Esophagus (tissue), 2 donors: ENCODE results near the gene GALNT18. TPM values are rescaled to one million over a fixed set of nuclear protein-coding genes. Genes with fewer than 3 reads are reported as not detected.

Experiments
- H3K27ac ChIP-seq, 2 donors: one replicate each; pipeline ENCODE4 v1.5.1; 2013; ENCODE audit warnings: low read depth in 2 of 2, mild to moderate bottlenecking in 2 of 2, inconsistent platforms in 1 of 2, low read length in 1 of 2, moderate library complexity in 1 of 2
- H3K27me3 ChIP-seq, 2 donors: one replicate each; pipeline ENCODE4 v1.6.1; 2013; ENCODE audit warnings: low read length in 2 of 2, control low read depth in 1 of 2, mild to moderate bottlenecking in 1 of 2; ENCODE audit not compliant: insufficient read depth in 2 of 2, control insufficient read depth in 1 of 2
- H3K36me3 ChIP-seq, 2 donors: one replicate each; pipeline ENCODE4 v1.6.1; 2013; ENCODE audit warnings: low read length in 1 of 2; ENCODE audit not compliant: control insufficient read depth in 2 of 2, insufficient read depth in 2 of 2
- H3K4me1 ChIP-seq, 2 donors: one replicate each; pipeline ENCODE4 v1.6.1; 2013; ENCODE audit warnings: low read length in 1 of 2; ENCODE audit not compliant: control insufficient read depth in 2 of 2, insufficient read depth in 2 of 2
- H3K4me3 ChIP-seq, 2 donors: one replicate each; pipeline ENCODE4 v1.5.1; 2013; ENCODE audit warnings: low read length in 2 of 2, mild to moderate bottlenecking in 2 of 2, low read depth in 1 of 2, moderate library complexity in 1 of 2
- H3K9me3 ChIP-seq, 2 donors: one replicate each; pipeline ENCODE4 v1.6.1; 2013; ENCODE audit warnings: mild to moderate bottlenecking in 2 of 2, low read depth in 1 of 2, low read length in 1 of 2, moderate library complexity in 1 of 2; ENCODE audit not compliant: control insufficient read depth in 2 of 2, insufficient read depth in 1 of 2
- WGBS, 2 donors: extraction: QIAGEN DNeasy Blood & Tissue Kit; methylation state at CpG; one replicate each; pipeline ENCODE4 v1.1.7; 2013; 5-methylcytosine and 5-hydroxymethylcytosine counted together
- polyA plus RNA-seq, 2 donors: library from polyadenylated mRNA; stranded (reverse); fragments of 200-250 nt; gene quantifications; one replicate each; pipeline ENCODE4 v1.2.3, GENCODE V29; 2013
- donor health status: healthy with polysubstance abuse.
- donor health status: Bipolar disorder and iron deficiency.

The GALNT18 gene
- polyA plus RNA-seq, 2 donors: 2.2 to 5.8 TPM

GRCh38 chr11:11661326-11662040, 39.7 kb upstream of the GALNT18 start:
- H3K4me3 ChIP-seq: no peak overlapping the region
- no peaks in the 10 kb centered on the region for H3K27me3 ChIP-seq
- no peaks in the 10 kb centered on the region for H3K36me3 ChIP-seq
- no peaks in the 10 kb centered on the region for H3K4me1 ChIP-seq
- H3K9me3 ChIP-seq: no peaks in the 10 kb centered on the region
- 91% methylated on average over 9 of the region's 9 CpGs for WGBS, 2 donors
- no peak overlapping the region for H3K27ac ChIP-seq

GRCh38 chr11:11660363-11660740, 38.5 kb upstream of the GALNT18 start:
- H3K36me3 ChIP-seq: no peaks in the 10 kb centered on the region
- H3K4me3 ChIP-seq: no peak overlapping the region
- H3K27me3 ChIP-seq: no peaks in the 10 kb centered on the region
- H3K27ac ChIP-seq: no peak overlapping the region
- WGBS, 2 donors: 45 to 61% methylated on average over 3 of the region's 3 CpGs
- H3K9me3 ChIP-seq: no peaks in the 10 kb centered on the region
- no peaks in the 10 kb centered on the region for H3K4me1 ChIP-seq

DNA sequence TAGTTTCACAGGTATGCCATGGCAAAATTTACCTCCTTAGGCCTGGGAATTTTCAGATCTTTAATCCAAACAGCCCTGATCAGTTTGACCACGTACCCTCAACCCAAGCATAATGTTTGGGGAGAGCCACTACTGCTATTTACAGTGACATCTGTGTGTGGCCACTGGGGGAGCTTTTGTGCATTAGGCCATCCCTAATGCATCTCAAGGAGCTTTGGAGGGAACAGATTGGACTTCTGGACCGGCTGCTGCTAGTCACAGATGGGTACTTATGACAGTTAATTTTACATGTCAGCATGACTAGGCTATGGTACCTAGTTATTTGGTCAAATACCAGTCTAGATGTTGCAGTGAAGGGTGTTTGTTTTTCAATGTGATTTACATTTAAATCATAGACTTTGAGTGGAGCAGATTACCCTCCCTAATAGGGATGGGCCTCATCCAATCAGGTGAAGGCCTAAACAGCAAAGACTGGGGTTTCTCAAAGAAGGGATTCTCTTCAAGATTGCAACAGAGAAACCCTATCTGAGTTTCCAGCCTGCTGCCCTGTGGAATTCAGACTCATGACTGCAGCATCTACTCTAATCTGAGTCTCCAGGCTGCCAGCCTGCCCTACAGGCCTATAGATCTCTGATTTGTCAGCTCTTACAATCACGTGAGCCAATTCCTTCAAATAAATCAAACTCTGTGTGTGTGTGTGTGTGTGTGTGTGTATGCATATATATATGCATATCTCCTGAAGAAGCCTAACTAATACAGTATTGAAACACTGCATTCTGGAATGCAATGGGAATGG, 38.0 kb upstream of the GALNT18 start:
- 67 to 73% methylated on average over 3 of the region's 3 CpGs for WGBS, 2 donors
- Histone ChIP-seq H3K27ac (no peak overlapping the region), H3K27me3 (no peaks in the 10 kb centered on the region), H3K9me3 (no peaks in the 10 kb centered on the region), H3K4me3 (no peak overlapping the region), H3K36me3 (no peaks in the 10 kb centered on the region), H3K4me1 (no peaks in the 10 kb centered on the region)

DNA sequence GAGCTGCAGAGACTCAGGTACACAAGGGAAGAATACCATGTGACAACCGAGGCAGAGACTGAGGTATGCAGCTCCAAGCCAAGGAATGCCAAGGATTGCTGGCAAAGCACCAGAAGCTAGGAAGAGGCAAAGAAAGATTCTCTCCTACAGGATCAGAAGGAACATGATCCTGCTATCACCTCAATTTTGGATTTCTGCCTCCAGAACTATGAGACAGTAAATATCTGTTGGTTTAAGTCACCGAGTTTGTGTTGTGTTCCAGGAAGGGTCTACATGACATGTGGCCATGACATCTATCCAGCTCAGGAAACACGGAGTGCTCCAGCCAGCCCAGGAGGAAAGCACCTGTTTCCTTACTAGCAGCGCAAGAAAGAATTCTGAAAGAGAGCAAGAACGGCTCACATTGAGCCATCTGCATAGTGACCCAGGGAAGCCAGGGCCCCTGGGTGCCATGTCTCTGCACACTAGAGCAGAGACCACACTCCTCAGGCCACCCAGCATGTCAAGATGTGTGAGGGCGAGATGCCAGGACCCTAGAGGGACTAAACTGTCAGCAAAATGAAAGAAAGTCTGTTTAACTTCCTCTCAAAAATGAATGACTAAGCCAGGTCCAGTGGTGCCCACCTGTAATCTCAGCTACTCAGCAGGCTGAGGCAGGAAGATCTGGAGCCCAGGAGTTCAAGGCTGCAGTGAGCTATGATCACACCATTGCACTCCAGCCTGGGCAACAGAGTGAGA, 35.6 kb upstream of the GALNT18 start:
- Histone ChIP-seq H3K27ac (no peak overlapping the region), H3K4me3 (no peak overlapping the region)
- 61 to 65% methylated on average over 6 of the region's 6 CpGs for whole genome bisulfite sequencing, 2 donors

DNA sequence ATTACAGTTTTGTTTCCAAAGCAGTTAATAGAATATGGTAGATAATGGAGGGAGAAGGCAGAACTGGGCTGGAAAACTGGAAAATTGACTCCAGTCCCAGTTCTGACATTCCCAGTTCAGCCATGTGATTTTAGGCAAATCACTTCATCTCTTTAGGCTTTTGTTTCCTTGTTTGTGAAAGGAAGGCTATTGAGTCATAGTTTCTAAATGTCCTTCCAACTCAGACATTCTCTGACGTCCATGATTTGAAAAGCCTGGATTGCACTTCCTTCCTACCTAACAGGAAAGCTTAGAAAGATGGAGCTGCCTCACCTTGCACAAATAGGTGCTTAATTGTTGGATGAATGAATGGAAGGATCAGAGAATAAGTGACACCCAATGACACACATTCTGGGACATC, 19.8 kb upstream of the GALNT18 start:
- no peak overlapping the region for H3K27ac ChIP-seq
- H3K27me3 ChIP-seq: no peaks in the 10 kb centered on the region
- H3K4me3 ChIP-seq: no peak overlapping the region
- no peaks in the 10 kb centered on the region for H3K9me3 ChIP-seq
- H3K36me3 ChIP-seq: no peaks in the 10 kb centered on the region
- WGBS, 2 donors: 23 to 31% methylated on average over 1 of the region's 1 CpG
- no peaks in the 10 kb centered on the region for H3K4me1 ChIP-seq

More for the DNA sequence above, 35.6 kb upstream of the GALNT18 start:
- H3K27me3 ChIP-seq: no peaks in the 10 kb centered on the region
- no peaks in the 10 kb centered on the region for H3K9me3 ChIP-seq
- H3K36me3 ChIP-seq: no peaks in the 10 kb centered on the region
- no peaks in the 10 kb centered on the region for H3K4me1 ChIP-seq

DNA sequence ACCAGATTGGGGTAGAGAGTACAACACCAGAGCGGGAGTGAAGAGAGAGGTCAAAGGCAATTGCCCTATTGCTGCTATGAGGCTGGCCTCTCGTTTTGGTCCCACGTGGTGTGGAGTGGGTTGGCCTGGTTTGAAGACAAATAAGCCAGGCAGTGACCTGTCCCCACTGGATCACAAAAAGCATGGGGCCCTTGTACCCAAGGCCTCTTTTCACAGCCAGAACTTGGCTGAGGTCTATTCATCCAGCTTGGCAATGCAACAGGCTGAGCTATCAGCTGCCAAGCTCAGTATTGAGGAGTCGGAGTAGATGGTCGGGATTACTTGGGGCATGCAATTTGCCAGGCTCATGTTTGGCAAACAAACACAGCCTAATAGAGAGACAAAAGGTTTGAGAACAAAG, 19.2 kb upstream of the GALNT18 start:
- H3K4me1 ChIP-seq: no peaks in the 10 kb centered on the region
- H3K27ac ChIP-seq: peak overlapping the region in 1 of 2 donors; percentile 28

GRCh38 chr11:11640152-11640551, 18.3 kb upstream of the GALNT18 start:
- H3K27ac ChIP-seq: no peak overlapping the region
- no peak overlapping the region for H3K4me3 ChIP-seq
- no peaks in the 10 kb centered on the region for H3K36me3 ChIP-seq
- H3K4me1 ChIP-seq: no peaks in the 10 kb centered on the region
- WGBS, 2 donors: 90 to 92% methylated on average over 1 of the region's 1 CpG
- H3K9me3 ChIP-seq: no peaks in the 10 kb centered on the region
- H3K27me3 ChIP-seq: no peaks in the 10 kb centered on the region

More for the DNA sequence above, 19.2 kb upstream of the GALNT18 start:
- WGBS, 2 donors: 64 to 80% methylated on average over 5 of the region's 5 CpGs
- H3K27me3 ChIP-seq: no peaks in the 10 kb centered on the region
- H3K9me3 ChIP-seq: no peaks in the 10 kb centered on the region
- H3K4me3 ChIP-seq: no peak overlapping the region
- no peaks in the 10 kb centered on the region for H3K36me3 ChIP-seq

GRCh38 chr11:11636671-11637070, 14.9 kb upstream of the GALNT18 start:
- H3K27ac ChIP-seq: no peak overlapping the region
- H3K4me3 ChIP-seq: no peak overlapping the region
- H3K36me3 ChIP-seq: no peaks in the 10 kb centered on the region
- H3K9me3 ChIP-seq: no peaks in the 10 kb centered on the region
- 62 to 73% methylated on average over 3 of the region's 3 CpGs for WGBS, 2 donors
- H3K27me3 ChIP-seq: no peaks in the 10 kb centered on the region
- H3K4me1 ChIP-seq: no peaks in the 10 kb centered on the region

DNA sequence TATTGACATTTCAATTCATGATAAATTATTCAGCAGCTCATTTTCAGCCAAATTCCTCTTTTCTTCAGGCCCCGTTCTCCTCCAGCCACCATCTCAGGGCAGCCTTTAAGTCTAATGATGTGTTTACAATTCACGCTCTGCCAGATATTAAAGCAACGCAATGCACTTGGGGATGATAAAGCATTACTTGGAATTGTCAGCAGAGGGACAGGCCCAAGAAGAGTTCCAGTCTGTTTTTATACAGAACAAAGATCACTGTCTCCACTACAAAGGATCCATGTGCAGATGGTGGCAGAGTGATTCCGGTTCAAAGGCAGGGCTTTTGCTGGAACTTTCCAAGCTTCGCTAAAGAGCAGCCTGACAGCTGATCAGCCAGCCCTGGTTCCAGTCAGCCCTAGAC, 13.6 kb upstream of the GALNT18 start:
- Histone ChIP-seq H3K4me3 (no peak overlapping the region), H3K36me3 (no peaks in the 10 kb centered on the region), H3K4me1 (no peaks in the 10 kb centered on the region), H3K27ac (no peak overlapping the region), H3K9me3 (no peaks in the 10 kb centered on the region), H3K27me3 (no peaks in the 10 kb centered on the region)
- 68 to 69% methylated on average over 5 of the region's 5 CpGs for WGBS, 2 donors
